Keratinocyte (primary cell): Measurements from ENCODE around the gene EEPD1. TPM values are rescaled to one million over a fixed set of nuclear protein-coding genes. Genes with fewer than 3 reads are reported as not detected.
"Not testable (repeated sequence)": the region's sequence is repeated elsewhere in the genome, so short reads cannot be mapped to it uniquely, and the experiment has no call there.

ENCODE experiments used
- DNase-seq: peaks from one replicate; pipeline ENCODE4 v3.0.0-alpha.2; 2011; ENCODE audit warnings: low read depth, missing footprints, low spot score
- FAIRE-seq: peaks from 2 replicates; lab custom pipeline; 2011; peaks lifted over from hg19 to GRCh38; lab: Jason Lieb, UNC
- H2AFZ ChIP-seq: 2 replicates; pipeline ENCODE4 v1.6.0; 2012; ENCODE audit warnings: low read length, control low read depth, inconsistent platforms; ENCODE audit not compliant: control insufficient read depth
- H3K27ac ChIP-seq: 2 replicates; pipeline ENCODE4 v1.5.1; 2011; ENCODE audit warnings: low read length; ENCODE audit not compliant: control insufficient read depth, insufficient read depth
- H3K27me3 ChIP-seq: 3 replicates; pipeline ENCODE4 v1.6.0; 2011; ENCODE audit warnings: low read length; ENCODE audit not compliant: control insufficient read depth, insufficient read depth; ENCODE audit errors: extremely low read depth
- H3K36me3 ChIP-seq, 2 experiments: 2 replicates in 1 of 2; 3 replicates in 1 of 2; pipeline ENCODE4 v1.5.1; 2011; ENCODE audit warnings: low read length in 2 of 2, mild to moderate bottlenecking in 1 of 2; ENCODE audit not compliant: control insufficient read depth in 2 of 2, insufficient read depth in 2 of 2; ENCODE audit errors: extremely low read depth in 1 of 2
- H3K4me1 ChIP-seq: 3 replicates; pipeline ENCODE4 v1.5.1; 2011; ENCODE audit warnings: low read length; ENCODE audit not compliant: control insufficient read depth, insufficient read depth; ENCODE audit errors: extremely low read depth
- H3K4me2 ChIP-seq: 3 replicates; pipeline ENCODE4 v1.6.0; 2011; ENCODE audit warnings: low read depth, low read length; ENCODE audit not compliant: control insufficient read depth, insufficient read depth; ENCODE audit errors: extremely low read depth
- H3K4me3 ChIP-seq, 3 experiments: fragments of 200-600 bp in 1 of 3; sonication (generic) in 1 of 3; 2 replicates in 2 of 3; 3 replicates in 1 of 3; pipeline ENCODE4 v1.5.1; 2011 to 2016; ENCODE audit warnings: low read length in 3 of 3, mild to moderate bottlenecking in 3 of 3, control low read depth in 2 of 3, inconsistent platforms in 1 of 3, low read depth in 1 of 3, mixed read lengths in 1 of 3, mixed run types in 1 of 3, moderate library complexity in 1 of 3; ENCODE audit not compliant: control insufficient read depth in 2 of 3, insufficient read depth in 2 of 3; ENCODE audit errors: extremely low read depth in 1 of 3
- H3K79me2 ChIP-seq: 2 replicates; pipeline ENCODE4 v1.6.0; 2012; ENCODE audit warnings: low read length; ENCODE audit not compliant: control insufficient read depth, insufficient read depth
- H3K9ac ChIP-seq: 3 replicates; pipeline ENCODE4 v1.6.0; 2011; ENCODE audit warnings: low read length; ENCODE audit not compliant: control insufficient read depth, insufficient read depth; ENCODE audit errors: extremely low read depth
- H3K9me1 ChIP-seq: 3 replicates; pipeline ENCODE4 v1.6.0; 2011; ENCODE audit warnings: low read length; ENCODE audit not compliant: control insufficient read depth, insufficient read depth; ENCODE audit errors: extremely low read depth
- H3K9me3 ChIP-seq: 2 replicates; pipeline ENCODE4 v1.5.1; 2012; ENCODE audit warnings: low read depth, low read length; ENCODE audit not compliant: control insufficient read depth
- H4K20me1 ChIP-seq: 3 replicates; pipeline ENCODE4 v1.6.0; 2011; ENCODE audit warnings: low read length; ENCODE audit not compliant: control insufficient read depth, insufficient read depth; ENCODE audit errors: extremely low read depth
- CTCF ChIP-seq, 3 experiments: IDR thresholded peaks in 1 of 3; conservative IDR thresholded peaks in 1 of 3; optimal IDR thresholded peaks in 1 of 3; 2 replicates in 2 of 3; 3 replicates in 1 of 3; pipeline versions ENCODE3 to v1.5.1; 2011; ENCODE audit warnings: low read length in 3 of 3, mild to moderate bottlenecking in 3 of 3, moderate library complexity in 2 of 3, control low read depth in 1 of 3, inconsistent platforms in 1 of 3; ENCODE audit not compliant: insufficient read depth in 2 of 3; ENCODE audit errors: extremely low read depth in 1 of 3
- EZH2 ChIP-seq: IDR thresholded peaks from one replicate; pipeline ENCODE4 v1.6.1; 2012; ENCODE audit warnings: inconsistent platforms, mild to moderate bottlenecking, low read length, moderate library complexity
- dilution Hi-C: fragments of 300-500 bp; cut with MboI; formaldehyde crosslinking; loops from one replicate; pipeline ENCODE4 v1.7.0; 2020; ENCODE audit warnings: low sequenced_read_pairs; ENCODE audit not compliant: extremely low pct_ligation_motif_present
- polyA plus RNA-seq, 5 experiments: library from polyadenylated mRNA; depleted of rRNA in 3 of 5; stranded (reverse) in 3 of 5; stranded (forward) in 1 of 5; unstranded in 1 of 5; fragments of >200 nt; gene quantifications; 1 replicate in 1 of 5; 2 replicates in 3 of 5; 3 replicates in 1 of 5; pipeline versions ENCODE4 v1.2.1 to v1.2.3, GENCODE V29; 2011 to 2012; ENCODE audit warnings: missing spikeins in 2 of 5, low read depth in 1 of 5, low replicate concordance in 1 of 5

EEPD1 gene
- polyA plus RNA-seq, 1 donor (not counting 4 experiments of a cell fraction or from before 2014, with no cell fraction given): 1.2 TPM

- dilution Hi-C loops: loop anchor here (25.0 kb wide), 1 partner anchor 330 kb away; no protein-coding TSS in a partner anchor
- Histone ChIP-seq H2AFZ (no peak overlapping the region), H3K27ac (no peak overlapping the region), H3K9me1 (no peaks in the 10 kb centered on the region), H3K4me1 (no peaks in the 10 kb centered on the region), H3K79me2 (no peaks in the 10 kb centered on the region), H3K4me2 (no peak overlapping the region), H3K36me3 (no peaks in the 10 kb centered on the region), H4K20me1 (no peaks in the 10 kb centered on the region), H3K4me3 (no peak overlapping the region), H3K9me3 (peaks cover 3% of the 10 kb centered on the region), H3K27me3 (no peaks in the 10 kb centered on the region), H3K9ac (no peak overlapping the region)
- TF ChIP-seq EZH2 (no peak), CTCF (optimal IDR thresholded peaks at IDR 0.05 in 1 of 3, IDR thresholded peaks at IDR 0.05 in 1 of 3, conservative IDR thresholded peaks at IDR 0.05 in 1 of 3; ENCODE audit: extremely low read depth in 1 of 3, insufficient read depth in 2 of 3, low read length in 3 of 3) (no peak)
- FAIRE-seq (no peak), DNase-seq (no peak)
Observed at GRCh38 chr7:36317276-36317675, 164.2 kb downstream of the EEPD1 start.

- no peak overlapping the region for H3K4me2 ChIP-seq
- H2AFZ ChIP-seq: no peak overlapping the region
- DNase-seq (no peak), FAIRE-seq (no peak)
- H3K9me1 ChIP-seq: no peaks in the 10 kb centered on the region
- no peaks in the 10 kb centered on the region for H3K36me3 ChIP-seq
- H3K4me1 ChIP-seq: no peaks in the 10 kb centered on the region
- no peak for TF ChIP-seq CTCF (optimal IDR thresholded peaks at IDR 0.05 in 1 of 3, IDR thresholded peaks at IDR 0.05 in 1 of 3, conservative IDR thresholded peaks at IDR 0.05 in 1 of 3; ENCODE audit: extremely low read depth in 1 of 3, insufficient read depth in 2 of 3, low read length in 3 of 3)
- no peak for TF ChIP-seq EZH2
- H3K27ac ChIP-seq: no peak overlapping the region
- H3K4me3 ChIP-seq: no peak overlapping the region
- no peaks in the 10 kb centered on the region for H3K27me3 ChIP-seq
- no peak overlapping the region for H3K9ac ChIP-seq
- H4K20me1 ChIP-seq: no peaks in the 10 kb centered on the region
- peaks cover 3% of the 10 kb centered on the region for H3K9me3 ChIP-seq
- dilution Hi-C loops: loop anchor here (25.0 kb wide), 1 partner anchor 331 kb away; no protein-coding TSS in a partner anchor
- no peaks in the 10 kb centered on the region for H3K79me2 ChIP-seq
Observed at GRCh38 chr7:36318116-36318515, 165.1 kb downstream of the EEPD1 start.

GRCh38 chr7:36321284-36321683 is 168.2 kb downstream of the EEPD1 start:
- not testable (repeated sequence) for H3K4me1 ChIP-seq, H3K27ac ChIP-seq, H3K4me2 ChIP-seq, H2AFZ ChIP-seq, H3K27me3 ChIP-seq, H3K9ac ChIP-seq, H3K36me3 ChIP-seq, H3K9me3 ChIP-seq, DNase-seq, H3K9me1 ChIP-seq, H3K79me2 ChIP-seq, H4K20me1 ChIP-seq, H3K4me3 ChIP-seq, FAIRE-seq
- dilution Hi-C loops: loop anchor here (25.0 kb wide), 1 partner anchor 334 kb away; no protein-coding TSS in a partner anchor
